AG04449 (cell line): ENCODE data around the gene HES4.
"Not testable (repeated sequence)": the region's sequence is repeated elsewhere in the genome, so short reads cannot be mapped to it uniquely, and the experiment has no call there.

Experiments
- CTCF ChIA-PET: fragments of 350-600 bp; formaldehyde crosslinking; extraction: SDS; loops from one replicate; lab custom pipeline; 2021; ENCODE audit warnings: antibody characterized with exemption; lab: Yijun Ruan, JAX
- POLR2A ChIA-PET: fragments of 400-600, 350-600 bp; formaldehyde crosslinking; extraction: SDS; loops from one replicate; lab custom pipeline; 2020; ENCODE audit warnings: antibody characterized with exemption, inconsistent platforms; lab: Yijun Ruan, JAX
- DNase-seq: peaks from one replicate; pipeline ENCODE4 v3.0.0-alpha.2; 2010; ENCODE audit warnings: low read depth, low spot score
- H3K4me3 ChIP-seq: 2 replicates; pipeline ENCODE4 v1.5.1; 2011; ENCODE audit warnings: low read depth, mild to moderate bottlenecking, control low read depth, low read length
- CTCF ChIP-seq: IDR thresholded peaks from one replicate; pipeline ENCODE4 v1.5.1; 2011; ENCODE audit warnings: mild to moderate bottlenecking, moderate library complexity, low read length, control low read depth, inconsistent platforms; ENCODE audit not compliant: insufficient read depth; ENCODE audit errors: missing control alignments

The HES4 gene

DNA sequence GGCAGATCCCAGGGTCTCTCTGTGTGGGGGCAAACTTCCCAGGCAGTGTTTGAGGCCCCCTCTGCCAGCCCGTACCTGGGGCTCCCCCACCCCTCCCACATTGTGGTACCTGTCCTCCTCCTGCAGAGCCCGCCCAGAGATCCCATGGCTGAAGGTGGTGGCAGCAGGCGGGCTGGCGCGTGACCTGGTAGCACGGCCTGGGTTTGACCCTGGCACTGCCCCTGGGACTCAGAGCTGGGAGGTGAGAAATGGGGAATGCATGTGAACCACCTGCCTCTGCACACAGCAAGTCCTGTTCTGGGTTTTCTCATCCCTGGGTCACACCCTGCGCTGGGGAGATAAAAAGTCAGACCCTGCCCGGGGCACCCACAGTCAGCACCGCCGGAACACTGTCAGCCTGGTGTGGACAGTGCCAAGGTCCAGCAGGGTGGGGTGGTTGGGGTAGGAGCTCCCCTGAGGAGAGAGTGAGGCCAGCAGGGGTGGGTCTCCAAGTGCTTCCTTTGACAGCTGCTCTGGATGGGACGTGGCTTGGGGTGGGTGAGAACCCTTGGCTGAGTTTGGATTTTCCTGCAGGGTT is 31.9 kb upstream of the HES4 start:
- ChIA-PET POLR2A (interaction anchor here (1.2 kb wide), 1 partner anchor 14 kb away, joined by 5 read pairs; no protein-coding TSS in a partner anchor), CTCF (interaction anchor here (0.7 to 2.7 kb wide), 8 partner anchors 8 to 339 kb away, joined by 3 to 17 read pairs (median 4); partner anchors contain the start of gene AGRN)
- no peak overlapping the region for H3K4me3 ChIP-seq
- no peak for DNase-seq
- TF ChIP-seq CTCF: no peak

DNA sequence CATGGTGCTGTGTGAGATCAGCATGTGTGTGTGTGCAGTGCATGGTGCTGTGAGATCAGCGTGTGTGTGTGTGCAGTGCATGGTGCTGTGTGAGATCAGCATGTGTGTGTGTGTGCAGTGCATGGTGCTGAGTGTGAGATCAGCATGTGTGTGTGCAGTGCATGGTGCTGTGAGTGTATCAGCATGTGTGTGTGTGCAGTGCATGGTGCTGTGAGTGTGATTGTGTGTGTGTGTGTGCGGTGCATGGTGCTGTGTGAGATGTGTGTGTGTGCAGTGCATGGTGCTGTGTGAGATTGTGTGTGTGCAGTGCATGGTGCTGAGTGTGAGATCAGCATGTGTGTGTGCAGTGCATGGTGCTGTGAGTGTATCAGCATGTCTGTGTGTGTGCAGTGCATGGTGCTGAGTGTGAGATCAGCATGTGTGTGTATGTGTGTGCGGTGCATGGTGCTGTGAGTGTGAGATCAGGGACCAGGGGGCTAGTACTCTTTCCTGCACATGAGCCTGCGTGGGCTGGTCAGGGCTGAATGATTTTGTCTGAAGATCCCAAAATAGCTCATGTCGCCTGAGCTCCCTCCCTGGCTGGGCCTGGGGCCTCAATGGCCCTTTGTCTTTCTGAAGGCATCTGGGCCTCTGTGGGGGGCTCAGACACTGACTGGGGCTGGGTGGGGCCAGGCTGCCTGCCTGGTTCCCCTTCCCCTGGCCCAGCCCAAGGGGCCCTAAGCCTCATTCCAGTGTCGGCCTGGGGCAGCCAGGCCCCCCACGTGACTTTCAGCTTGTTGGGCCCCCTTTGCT is 31.2 kb upstream of the HES4 start:
- POLR2A ChIA-PET: interaction anchor here (1.2 kb wide), 1 partner anchor 13 kb away, joined by 5 read pairs; no protein-coding TSS in a partner anchor
- CTCF ChIA-PET: interaction anchor here (1.1 to 2.7 kb wide), 7 partner anchors 7 to 340 kb away, joined by 3 to 17 read pairs (median 4); partner anchors contain the start of gene AGRN
- not testable (repeated sequence) for DNase-seq, H3K4me3 ChIP-seq

GRCh38 chr1:1027791-1028190 is 27.9 kb upstream of the HES4 start:
- no peak for TF ChIP-seq CTCF
- no peak overlapping the region for H3K4me3 ChIP-seq
- POLR2A ChIA-PET: no interaction called here
- CTCF ChIA-PET: no interaction called here
- no peak for DNase-seq

GRCh38 chr1:1026599-1027413 is 26.9 kb upstream of the HES4 start:
- H3K4me3 ChIP-seq: no peak overlapping the region
- no peak for TF ChIP-seq CTCF
- ChIA-PET CTCF (no interaction called here), POLR2A (no interaction called here)
- DNase-seq: no peak

DNA sequence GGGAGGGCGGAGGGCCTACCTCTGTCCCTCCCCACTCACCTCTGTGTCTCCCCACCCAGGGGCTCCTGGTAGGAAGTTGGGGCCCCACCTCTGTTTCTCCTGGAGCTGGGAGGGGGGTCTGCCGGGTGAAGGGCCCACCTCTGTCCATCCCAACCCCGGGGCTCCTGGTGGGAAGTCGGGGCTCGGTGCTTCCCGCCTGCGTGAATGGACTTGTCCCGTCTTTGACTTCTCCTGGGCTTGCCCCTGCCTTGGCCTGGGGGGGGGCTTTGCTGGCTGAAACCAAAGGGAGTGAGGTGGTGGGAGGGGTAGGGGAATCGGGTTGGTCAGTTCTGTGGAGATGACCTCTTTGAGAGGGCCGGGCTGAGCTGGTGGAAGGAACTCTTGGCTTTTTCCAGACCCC is 25.8 kb upstream of the HES4 start:
- ChIA-PET POLR2A (interaction anchor here (0.6 kb wide), 1 partner anchor 13 kb away, joined by 3 read pairs; no protein-coding TSS in a partner anchor), CTCF (interaction anchor here (0.8 to 4.4 kb wide), 4 partner anchors 15 to 41 kb away, joined by 3 to 20 read pairs (median 4); partner anchors contain the start of gene HES4)
- TF ChIP-seq CTCF: no peak
- DNase-seq: no peak
- H3K4me3 ChIP-seq: no peak overlapping the region
